HG03520 (cell line): ENCODE measurements around the gene ZG16.

Experiments
- ATAC-seq: cut with Tn5 transposase; IDR thresholded peaks from one replicate; pipeline ENCODE4 v1.9.1; 2021; ENCODE audit warnings: mild to moderate bottlenecking, moderate library complexity; ENCODE audit not compliant: unreplicated experiment

The ZG16 gene

GRCh38 chr16:29820271-29820701 is 42.2 kb downstream of the ZG16 start, which contains the start of gene MVP:
Gene MVP (plus strand): TSS chr16:29820462. CDS start chr16:29830550, 10,088 bp downstream.
- no peak for ATAC-seq

GRCh38 chr16:29820730-29821642 is 42.9 kb downstream of the ZG16 start:
- no peak for ATAC-seq

- ATAC-seq: no peak
Observed at GRCh38 chr16:29821643-29822115, 43.6 kb downstream of the ZG16 start.

GRCh38 chr16:29824589-29825144 is 46.6 kb downstream of the ZG16 start:
- ATAC-seq: no peak

- ATAC-seq: no peak
Observed at GRCh38 chr16:29825145-29826044, 47.3 kb downstream of the ZG16 start.

GRCh38 chr16:29826342-29826695 is 48.3 kb downstream of the ZG16 start:
- ATAC-seq: no peak

GRCh38 chr16:29830774-29831173 is 52.7 kb downstream of the ZG16 start:
- no peak for ATAC-seq

GRCh38 chr16:29831490-29831889 is 53.4 kb downstream of the ZG16 start:
- no peak for ATAC-seq
